Measurements from ENCODE around the gene INCENP.
"Not testable (repeated sequence)": the region's sequence is repeated elsewhere in the genome, so short reads cannot be mapped to it uniquely, and the experiment has no call there.

The INCENP gene

DNA sequence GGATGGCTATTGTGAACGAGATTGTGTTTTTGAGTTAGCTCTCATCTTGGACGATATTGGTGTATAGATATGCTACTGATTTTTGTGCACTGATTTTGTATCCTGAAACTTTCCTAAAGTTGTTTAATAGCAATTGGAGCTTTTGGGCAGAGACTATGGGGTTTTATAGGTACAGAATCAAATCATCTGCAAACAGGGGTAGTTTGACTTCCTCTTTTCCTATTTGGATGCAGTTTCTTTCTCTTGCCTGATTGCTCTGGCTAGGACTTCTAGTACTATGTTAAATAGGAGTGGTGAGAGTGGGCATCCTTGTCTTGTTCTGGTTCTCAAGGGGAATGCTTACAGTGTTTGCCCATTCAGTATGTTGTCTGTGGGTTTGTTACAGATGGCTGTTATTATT is 57.3 kb downstream of the INCENP start:
- DNase-seq: no peak

GRCh38 chr11:62182147-62182891 is 58.5 kb downstream of the INCENP start:
- DNase-seq: no peak

GRCh38 chr11:62186195-62186594 is 62.4 kb downstream of the INCENP start:
- DNase-seq: no peak

- no peak for DNase-seq
These were observed 66.2 kb downstream of the INCENP start, which contains the start of gene SCGB1D1 for GRCh38 chr11:62190011-62190410. TSS of gene SCGB1D1 (plus strand) at chr11:62190216. CDS start at chr11:62190285, 69 bp downstream.

GRCh38 chr11:62193952-62194351 is 70.1 kb downstream of the INCENP start:
- DNase-seq: no peak

DNA sequence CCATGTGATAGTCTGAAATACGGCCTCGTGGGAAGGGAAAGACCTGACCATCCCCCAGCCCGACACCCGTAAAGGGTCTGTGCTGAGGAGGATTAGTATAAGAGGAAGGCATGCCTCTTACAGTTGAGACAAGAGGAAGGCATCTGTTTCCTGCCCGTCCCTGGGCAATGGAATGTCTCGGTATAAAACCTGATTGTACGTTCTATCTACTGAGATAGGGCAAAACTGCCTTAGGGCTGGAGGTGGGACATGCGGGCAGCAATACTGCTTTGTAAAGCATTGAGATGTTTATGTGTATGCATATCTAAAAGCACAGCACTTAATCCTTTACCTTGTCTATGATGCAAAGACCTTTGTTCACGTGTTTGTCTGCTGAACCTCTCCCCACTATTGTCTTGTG is 71.2 kb downstream of the INCENP start:
- not testable (repeated sequence) for DNase-seq

GRCh38 chr11:62195945-62196344 is 72.1 kb downstream of the INCENP start:
- no peak for DNase-seq

DNA sequence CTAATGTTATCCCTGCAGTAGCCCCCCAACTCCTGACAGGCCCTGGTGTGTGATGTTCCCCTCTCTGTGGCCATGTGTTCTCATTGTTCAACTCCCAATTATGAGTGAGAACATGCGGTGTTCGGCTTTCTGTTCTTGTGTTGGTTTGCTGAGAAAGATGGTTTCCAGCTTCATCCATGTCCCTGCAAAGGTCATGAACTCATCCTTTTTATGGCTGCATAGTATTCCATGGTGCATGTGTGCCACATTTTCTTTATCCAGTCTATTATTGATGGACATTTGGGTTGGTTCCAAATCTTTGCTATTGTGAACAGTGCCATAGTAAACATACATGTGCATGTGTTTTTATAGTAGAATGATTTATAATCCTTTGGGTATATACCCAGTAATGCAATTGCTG is 73.6 kb downstream of the INCENP start:
- DNase-seq: not testable (repeated sequence)

DNA sequence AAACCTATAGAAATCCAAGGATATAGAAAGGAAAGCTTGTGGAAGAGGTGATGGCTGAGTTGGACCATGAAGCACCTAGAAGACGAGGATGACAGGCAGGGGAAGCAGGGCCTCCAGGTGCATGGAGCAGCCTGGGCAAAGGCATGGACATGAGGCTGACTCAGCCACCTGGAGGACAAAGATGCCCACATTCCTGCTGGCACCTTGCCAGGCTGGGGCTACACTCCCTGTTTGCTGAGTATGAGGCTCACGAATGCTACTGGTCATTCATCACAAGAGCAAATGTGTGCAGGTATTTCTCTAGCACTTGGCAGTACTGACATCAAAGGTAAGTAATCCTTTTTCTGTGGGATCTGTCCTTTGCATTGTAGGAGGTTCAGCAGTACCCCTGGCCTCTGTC is 77.6 kb downstream of the INCENP start:
- DNase-seq: no peak
